Effector memory CD4-positive, alpha-beta T cell (primary cell): ENCODE results near the gene ASGR1.
"Not testable (repeated sequence)": the region's sequence is repeated elsewhere in the genome, so short reads cannot be mapped to it uniquely, and the experiment has no call there.

Source experiments
- DNase-seq, 3 donors: peaks; one replicate each; pipeline ENCODE4 v3.0.0-alpha.2; 2020
- H3K27ac ChIP-seq: 2 replicates; pipeline ENCODE4 v1.7.0; 2013; ENCODE audit warnings: mild to moderate bottlenecking, low read length, moderate library complexity; ENCODE audit not compliant: insufficient read depth, poor library complexity, severe bottlenecking
- H3K27me3 ChIP-seq: replicated peaks from 2 replicates; pipeline ENCODE4 v1.7.0; 2013; ENCODE audit warnings: mild to moderate bottlenecking, low read length; ENCODE audit not compliant: insufficient read depth, control insufficient read depth, poor library complexity, severe bottlenecking
- H3K36me3 ChIP-seq: 2 replicates; pipeline ENCODE4 v1.7.0; 2013; ENCODE audit warnings: mild to moderate bottlenecking, low read length, moderate library complexity; ENCODE audit not compliant: control insufficient read depth, insufficient read depth
- H3K4me1 ChIP-seq: 2 replicates; pipeline ENCODE4 v1.7.0; 2013; ENCODE audit warnings: low read length, mild to moderate bottlenecking; ENCODE audit not compliant: control insufficient read depth, insufficient read depth, poor library complexity, severe bottlenecking
- H3K4me3 ChIP-seq: 2 replicates; pipeline ENCODE4 v1.7.0; 2013; ENCODE audit warnings: low read length, low read depth, mild to moderate bottlenecking; ENCODE audit not compliant: insufficient read depth, poor library complexity, severe bottlenecking
- H3K9me3 ChIP-seq: 2 replicates; pipeline ENCODE4 v1.7.0; 2013; ENCODE audit warnings: mild to moderate bottlenecking, low read length, moderate library complexity; ENCODE audit not compliant: control insufficient read depth

ASGR1 gene

GRCh38 chr17:7175330-7175733, 3.8 kb downstream of the ASGR1 start:
- H3K4me3 ChIP-seq, result no peak overlapping the region
- H3K27me3 ChIP-seq, result peaks cover 16% of the 10 kb centered on the region
- no peak for DNase-seq
- H3K4me1 ChIP-seq, result peaks cover 23% of the 10 kb centered on the region
- peaks cover 2% of the 10 kb centered on the region for H3K9me3 ChIP-seq
- no peaks in the 10 kb centered on the region for H3K36me3 ChIP-seq
- no peak overlapping the region for H3K27ac ChIP-seq

- Histone ChIP-seq H3K36me3 (no peaks in the 10 kb centered on the region), H3K4me3 (peak overlapping the region; percentile 20)
- DNase-seq, result no peak
Observed at GRCh38 chr17:7174603-7175326, 4.4 kb downstream of the ASGR1 start.

GRCh38 chr17:7173687-7174602, 5.2 kb downstream of the ASGR1 start:
- H3K4me3 ChIP-seq, result peak overlapping the region; percentile 20
- H3K27me3 ChIP-seq, result peaks cover 16% of the 10 kb centered on the region
- H3K36me3 ChIP-seq, result no peaks in the 10 kb centered on the region
- peak; percentile 13 to 34 (median 25) for DNase-seq
- peaks cover 5% of the 10 kb centered on the region for H3K9me3 ChIP-seq
- H3K27ac ChIP-seq, result no peak overlapping the region
- peaks cover 23% of the 10 kb centered on the region for H3K4me1 ChIP-seq

More at GRCh38 chr17:7174603-7175326, 4.4 kb downstream of the ASGR1 start:
- Histone ChIP-seq H3K27me3 (peaks cover 16% of the 10 kb centered on the region), H3K9me3 (peaks cover 5% of the 10 kb centered on the region), H3K27ac (no peak overlapping the region), H3K4me1 (peaks cover 23% of the 10 kb centered on the region)

GRCh38 chr17:7172522-7173191, 6.5 kb downstream of the ASGR1 start:
- not testable (repeated sequence) for H3K4me3 ChIP-seq, H3K27ac ChIP-seq, H3K9me3 ChIP-seq, H3K27me3 ChIP-seq, H3K36me3 ChIP-seq, DNase-seq
- H3K4me1 ChIP-seq, result peaks cover 19% of the 10 kb centered on the region

- not testable (repeated sequence) for DNase-seq, H3K27ac ChIP-seq, H3K4me1 ChIP-seq
Observed at GRCh38 chr17:7169565-7169908, 9.6 kb downstream of the ASGR1 start.

GRCh38 chr17:7168841-7169564, 10.2 kb downstream of the ASGR1 start:
- not testable (repeated sequence) for H3K36me3 ChIP-seq, DNase-seq, H3K9me3 ChIP-seq, H3K27ac ChIP-seq, H3K4me1 ChIP-seq, H3K4me3 ChIP-seq, H3K27me3 ChIP-seq

More at GRCh38 chr17:7169565-7169908, 9.6 kb downstream of the ASGR1 start:
- H3K4me3 ChIP-seq, H3K27me3 ChIP-seq, H3K36me3 ChIP-seq, H3K9me3 ChIP-seq: not testable (repeated sequence)

GRCh38 chr17:7167832-7168231, 11.3 kb downstream of the ASGR1 start:
- Histone ChIP-seq H3K27ac (no peak overlapping the region), H3K9me3 (peaks cover 5% of the 10 kb centered on the region), H3K4me3 (no peak overlapping the region), H3K27me3 (no peaks in the 10 kb centered on the region), H3K4me1 (no peaks in the 10 kb centered on the region), H3K36me3 (no peaks in the 10 kb centered on the region)
- DNase-seq, result no peak

GRCh38 chr17:7166873-7167272, 12.3 kb downstream of the ASGR1 start:
- H3K4me1 ChIP-seq, result no peaks in the 10 kb centered on the region
- H3K9me3 ChIP-seq, result peaks cover 5% of the 10 kb centered on the region
- no peak overlapping the region for H3K4me3 ChIP-seq
- H3K27ac ChIP-seq, result no peak overlapping the region
- no peak for DNase-seq
- H3K27me3 ChIP-seq, result no peaks in the 10 kb centered on the region
- no peaks in the 10 kb centered on the region for H3K36me3 ChIP-seq

GRCh38 chr17:7159571-7159970, 19.6 kb downstream of the ASGR1 start:
- DNase-seq, H3K4me3 ChIP-seq, H3K27ac ChIP-seq, H3K27me3 ChIP-seq, H3K36me3 ChIP-seq, H3K4me1 ChIP-seq, H3K9me3 ChIP-seq: not testable (repeated sequence)
